ENCODE measurements around the gene SLC4A4. TPM values are rescaled to one million over a fixed set of nuclear protein-coding genes. Genes with fewer than 3 reads are reported as not detected.

SLC4A4 gene
- total RNA-seq, 2 donors from 2014 or later, result 1.8 TPM

GRCh38 chr4:71294301-71294700 is 44.5 kb upstream of the SLC4A4 start:
- no peaks in the 10 kb centered on the region for H3K27me3 ChIP-seq (replicated peaks; ENCODE audit: insufficient read depth)
- no peaks in the 10 kb centered on the region for H3K36me3 ChIP-seq
- H3K27ac ChIP-seq, result no peak overlapping the region
- DNase-seq (ENCODE audit: low spot score) (no peak), ATAC-seq (ENCODE audit: insufficient number of reproducible peaks, low FRiP score, low read depth) (no peak)
- no peak overlapping the region for H3K4me3 ChIP-seq
- peaks cover 0 to 8% of the 10 kb centered on the region in 2 donors for H3K4me1 ChIP-seq (ENCODE audit: control insufficient read depth in 1 of 2, low read depth in 2 of 2)
- no peaks in the 10 kb centered on the region for H3K9me3 ChIP-seq
- no peak for TF ChIP-seq CTCF (IDR thresholded peaks at IDR 0.05)

DNA sequence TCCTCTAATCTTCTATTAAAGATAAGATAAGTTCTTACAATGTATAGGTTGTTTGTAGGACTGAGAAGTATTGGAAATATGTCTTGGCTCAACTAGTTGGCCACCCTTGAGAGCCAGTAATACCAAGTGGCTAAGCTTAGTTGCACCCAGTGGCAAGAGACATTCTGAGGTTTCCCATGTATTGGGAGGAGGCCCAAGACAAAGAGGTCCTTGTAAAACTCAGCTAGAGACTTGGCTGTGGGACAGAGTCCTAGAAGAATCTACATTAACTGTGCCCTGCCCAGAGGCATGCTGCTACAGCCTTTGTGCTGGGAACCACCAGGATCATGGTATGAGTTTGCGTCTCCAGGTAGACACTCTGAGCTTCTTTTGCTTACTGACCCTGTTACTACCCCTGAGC is 41.9 kb upstream of the SLC4A4 start:
- no peak for ATAC-seq (ENCODE audit: insufficient number of reproducible peaks, low FRiP score, low read depth)
- no peak for DNase-seq (ENCODE audit: low spot score)

GRCh38 chr4:71300362-71300761 is 38.5 kb upstream of the SLC4A4 start:
- Histone ChIP-seq H3K36me3 (no peaks in the 10 kb centered on the region), H3K9me3 (no peaks in the 10 kb centered on the region), H3K27me3 (replicated peaks; ENCODE audit: insufficient read depth) (no peaks in the 10 kb centered on the region), H3K4me3 (no peak overlapping the region), H3K27ac (no peak overlapping the region), H3K4me1 (ENCODE audit: control insufficient read depth in 1 of 2, low read depth in 2 of 2) (no peaks in the 10 kb centered on the region)
- ATAC-seq (ENCODE audit: insufficient number of reproducible peaks, low FRiP score, low read depth), result no peak
- no peak for TF ChIP-seq CTCF (IDR thresholded peaks at IDR 0.05)
- no peak for DNase-seq (ENCODE audit: low spot score)

More for the DNA sequence above, 41.9 kb upstream of the SLC4A4 start:
- Histone ChIP-seq H3K4me3 (no peak overlapping the region), H3K4me1 (ENCODE audit: control insufficient read depth in 1 of 2, low read depth in 2 of 2) (peaks cover 0 to 8% of the 10 kb centered on the region in 2 donors), H3K27ac (no peak overlapping the region), H3K27me3 (replicated peaks; ENCODE audit: insufficient read depth) (no peaks in the 10 kb centered on the region), H3K36me3 (no peaks in the 10 kb centered on the region), H3K9me3 (no peaks in the 10 kb centered on the region)
- TF ChIP-seq CTCF (IDR thresholded peaks at IDR 0.05), result no peak

GRCh38 chr4:71300964-71301363 is 37.9 kb upstream of the SLC4A4 start:
- H3K9me3 ChIP-seq, result no peaks in the 10 kb centered on the region
- H3K4me1 ChIP-seq (ENCODE audit: control insufficient read depth in 1 of 2, low read depth in 2 of 2), result no peaks in the 10 kb centered on the region
- H3K36me3 ChIP-seq, result no peaks in the 10 kb centered on the region
- no peak for TF ChIP-seq CTCF (IDR thresholded peaks at IDR 0.05)
- no peaks in the 10 kb centered on the region for H3K27me3 ChIP-seq (replicated peaks; ENCODE audit: insufficient read depth)
- no peak overlapping the region for H3K4me3 ChIP-seq
- no peak overlapping the region for H3K27ac ChIP-seq
- ATAC-seq (ENCODE audit: insufficient number of reproducible peaks, low FRiP score, low read depth), result no peak
- DNase-seq (ENCODE audit: low spot score), result no peak

DNA sequence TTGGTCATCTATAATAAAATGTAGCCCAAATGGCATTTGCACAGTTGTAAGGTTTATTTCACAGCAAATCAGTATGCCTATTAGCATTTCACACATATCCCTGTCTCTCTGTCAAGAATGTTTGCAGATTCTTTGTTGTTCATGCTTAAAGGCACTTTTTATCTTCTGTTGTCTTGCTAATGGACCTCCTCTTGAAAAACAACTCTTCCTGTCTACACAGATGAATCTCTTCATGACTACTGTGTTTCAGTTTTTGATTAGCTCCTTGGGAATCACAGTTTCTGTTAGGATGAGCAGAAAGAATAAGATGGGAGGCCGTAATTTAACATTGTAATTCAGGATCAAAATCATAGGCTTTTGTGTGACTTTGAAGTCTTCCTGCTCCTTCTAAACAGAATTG is 35.5 kb upstream of the SLC4A4 start:
- Histone ChIP-seq H3K4me1 (ENCODE audit: control insufficient read depth in 1 of 2, low read depth in 2 of 2) (no peaks in the 10 kb centered on the region), H3K9me3 (no peaks in the 10 kb centered on the region), H3K36me3 (no peaks in the 10 kb centered on the region), H3K27me3 (replicated peaks; ENCODE audit: insufficient read depth) (no peaks in the 10 kb centered on the region), H3K27ac (no peak overlapping the region), H3K4me3 (no peak overlapping the region)
- TF ChIP-seq CTCF (IDR thresholded peaks at IDR 0.05), result no peak
- ATAC-seq (ENCODE audit: insufficient number of reproducible peaks, low FRiP score, low read depth) (no peak), DNase-seq (ENCODE audit: low spot score) (no peak)
